ENCODE measurements around the gene ACTR8. TPM values are rescaled to one million over a fixed set of nuclear protein-coding genes. Genes with fewer than 3 reads are reported as not detected.

The ACTR8 gene
- total RNA-seq, 1 experiment from 2014 or later = 47.5 TPM

- H2AFZ ChIP-seq (ENCODE audit: low read length) = no peak overlapping the region
- ChIA-PET CTCF (no interaction called here), POLR2A (ENCODE audit: unreplicated experiment) (no interaction called here)
- no peaks in the 10 kb centered on the region for H4K20me1 ChIP-seq (ENCODE audit: low read length)
- no peak overlapping the region for H3K4me2 ChIP-seq (ENCODE audit: low read length)
- H3F3A ChIP-seq (ENCODE audit: low read length, unreplicated experiment) = no peaks in the 10 kb centered on the region
- H3K4me3 ChIP-seq (ENCODE audit: low read length) = no peak overlapping the region
- no peaks in the 10 kb centered on the region for H3K9me2 ChIP-seq (replicated peaks; ENCODE audit: low read length)
- H3K36me3 ChIP-seq (ENCODE audit: low read depth, low read length) = no peaks in the 10 kb centered on the region
- H3K9ac ChIP-seq (ENCODE audit: low read length) = no peak overlapping the region
- DNase-seq (no peak), ATAC-seq (no peak)
- no peaks in the 10 kb centered on the region for H3K9me3 ChIP-seq (ENCODE audit: low read length)
- no peaks in the 10 kb centered on the region for H3K79me2 ChIP-seq (ENCODE audit: low read length)
- intact Hi-C loops (cut with micrococcal nuclease) = no loop called here
- no TSS peak for BruUV-seq (replicated peaks)
- TF ChIP-seq EZH2phosphoT487 (IDR thresholded peaks at IDR 0.05; ENCODE audit: borderline replicate concordance, low read length) (no peak), EZH2 (IDR thresholded peaks at IDR 0.05; ENCODE audit: low read length, unreplicated experiment) (no peak), CTCF (conservative IDR thresholded peaks at IDR 0.05; ENCODE audit: low read depth, low read length) (no peak)
- H3K27me3 ChIP-seq (ENCODE audit: low read length) = no peaks in the 10 kb centered on the region
- no peak overlapping the region for H3K27ac ChIP-seq (ENCODE audit: low read length)
- no peaks in the 10 kb centered on the region for H3K4me1 ChIP-seq (ENCODE audit: insufficient read depth, low read length)
Observed at GRCh38 chr3:53833053-53833645, 48.8 kb downstream of the ACTR8 start.

GRCh38 chr3:53830944-53831343 is 51.0 kb downstream of the ACTR8 start:
- TF ChIP-seq EZH2 (IDR thresholded peaks at IDR 0.05; ENCODE audit: low read length, unreplicated experiment) (no peak), CTCF (conservative IDR thresholded peaks at IDR 0.05; ENCODE audit: low read depth, low read length) (no peak), EZH2phosphoT487 (IDR thresholded peaks at IDR 0.05; ENCODE audit: borderline replicate concordance, low read length) (no peak)
- H3K4me3 ChIP-seq (ENCODE audit: low read length) = no peak overlapping the region
- H3K36me3 ChIP-seq (ENCODE audit: low read depth, low read length) = no peaks in the 10 kb centered on the region
- no peak overlapping the region for H2AFZ ChIP-seq (ENCODE audit: low read length)
- H3K9me2 ChIP-seq (replicated peaks; ENCODE audit: low read length) = no peaks in the 10 kb centered on the region
- DNase-seq = no peak
- no peak overlapping the region for H3K4me2 ChIP-seq (ENCODE audit: low read length)
- H4K20me1 ChIP-seq (ENCODE audit: low read length) = no peaks in the 10 kb centered on the region
- no peaks in the 10 kb centered on the region for H3K27me3 ChIP-seq (ENCODE audit: low read length)
- no peaks in the 10 kb centered on the region for H3K79me2 ChIP-seq (ENCODE audit: low read length)
- ATAC-seq = no peak
- no peaks in the 10 kb centered on the region for H3K9me3 ChIP-seq (ENCODE audit: low read length)
- no peaks in the 10 kb centered on the region for H3K4me1 ChIP-seq (ENCODE audit: insufficient read depth, low read length)
- ChIA-PET CTCF (no interaction called here), POLR2A (ENCODE audit: unreplicated experiment) (no interaction called here)
- no TSS peak for BruUV-seq (replicated peaks)
- H3K27ac ChIP-seq (ENCODE audit: low read length) = no peak overlapping the region
- intact Hi-C loops (cut with micrococcal nuclease) = no loop called here
- H3K9ac ChIP-seq (ENCODE audit: low read length) = no peak overlapping the region
- no peaks in the 10 kb centered on the region for H3F3A ChIP-seq (ENCODE audit: low read length, unreplicated experiment)

GRCh38 chr3:53829605-53830004 is 52.3 kb downstream of the ACTR8 start:
- CTCF ChIA-PET = no interaction called here
- no TSS peak for BruUV-seq (replicated peaks)

More at GRCh38 chr3:53829605-53830004, 52.3 kb downstream of the ACTR8 start:
- H3K4me1 ChIP-seq (ENCODE audit: insufficient read depth, low read length) = no peaks in the 10 kb centered on the region
- H3K36me3 ChIP-seq (ENCODE audit: low read depth, low read length) = no peaks in the 10 kb centered on the region
- H4K20me1 ChIP-seq (ENCODE audit: low read length) = no peaks in the 10 kb centered on the region
- H3K79me2 ChIP-seq (ENCODE audit: low read length) = no peaks in the 10 kb centered on the region
- intact Hi-C loops (cut with micrococcal nuclease) = no loop called here
- no peak overlapping the region for H2AFZ ChIP-seq (ENCODE audit: low read length)
- no peaks in the 10 kb centered on the region for H3K9me2 ChIP-seq (replicated peaks; ENCODE audit: low read length)
- no peak overlapping the region for H3K9ac ChIP-seq (ENCODE audit: low read length)
- H3K4me3 ChIP-seq (ENCODE audit: low read length) = no peak overlapping the region
- POLR2A ChIA-PET (ENCODE audit: unreplicated experiment) = no interaction called here
- no peak for ATAC-seq
- H3K27me3 ChIP-seq (ENCODE audit: low read length) = no peaks in the 10 kb centered on the region
- no peaks in the 10 kb centered on the region for H3F3A ChIP-seq (ENCODE audit: low read length, unreplicated experiment)
- no peak overlapping the region for H3K4me2 ChIP-seq (ENCODE audit: low read length)
- no peaks in the 10 kb centered on the region for H3K9me3 ChIP-seq (ENCODE audit: low read length)
- H3K27ac ChIP-seq (ENCODE audit: low read length) = no peak overlapping the region
- no peak for DNase-seq
- no peak for TF ChIP-seq EZH2phosphoT487 (IDR thresholded peaks at IDR 0.05; ENCODE audit: borderline replicate concordance, low read length)
- no peak for TF ChIP-seq EZH2 (IDR thresholded peaks at IDR 0.05; ENCODE audit: low read length, unreplicated experiment)
- TF ChIP-seq CTCF (conservative IDR thresholded peaks at IDR 0.05; ENCODE audit: low read depth, low read length) = no peak

Measured in PC-3 (cell line).